Fibroblast of villous mesenchyme (primary cell): ENCODE measurements around the gene SENP8. TPM values are rescaled to one million over a fixed set of nuclear protein-coding genes. Genes with fewer than 3 reads are reported as not detected.
"Not testable (repeated sequence)": the region's sequence is repeated elsewhere in the genome, so short reads cannot be mapped to it uniquely, and the experiment has no call there.

Source experiments
- DNase-seq: peaks from one replicate; pipeline ENCODE4 v3.0.0-alpha.2; 2010; ENCODE audit warnings: low read depth
- H3K4me3 ChIP-seq: 2 replicates; pipeline ENCODE4 v1.5.1; 2011; ENCODE audit warnings: low read depth, mild to moderate bottlenecking, low read length
- total RNA-seq: library from RNA; depleted of rRNA; stranded (reverse); fragments of >200 nt; gene quantifications from 2 replicates; pipeline ENCODE4 v1.2.3, GENCODE V29; 2012
- TF ChIP-seq, protein P1 (sequence below): IDR thresholded peaks from 2 replicates; pipeline ENCODE4 v1.5.1; 2012; ENCODE audit warnings: low read depth, mild to moderate bottlenecking, low read length; ENCODE audit not compliant: insufficient read depth

Gene SENP8
- total RNA-seq, 1 donor = 2.6 TPM

DNA sequence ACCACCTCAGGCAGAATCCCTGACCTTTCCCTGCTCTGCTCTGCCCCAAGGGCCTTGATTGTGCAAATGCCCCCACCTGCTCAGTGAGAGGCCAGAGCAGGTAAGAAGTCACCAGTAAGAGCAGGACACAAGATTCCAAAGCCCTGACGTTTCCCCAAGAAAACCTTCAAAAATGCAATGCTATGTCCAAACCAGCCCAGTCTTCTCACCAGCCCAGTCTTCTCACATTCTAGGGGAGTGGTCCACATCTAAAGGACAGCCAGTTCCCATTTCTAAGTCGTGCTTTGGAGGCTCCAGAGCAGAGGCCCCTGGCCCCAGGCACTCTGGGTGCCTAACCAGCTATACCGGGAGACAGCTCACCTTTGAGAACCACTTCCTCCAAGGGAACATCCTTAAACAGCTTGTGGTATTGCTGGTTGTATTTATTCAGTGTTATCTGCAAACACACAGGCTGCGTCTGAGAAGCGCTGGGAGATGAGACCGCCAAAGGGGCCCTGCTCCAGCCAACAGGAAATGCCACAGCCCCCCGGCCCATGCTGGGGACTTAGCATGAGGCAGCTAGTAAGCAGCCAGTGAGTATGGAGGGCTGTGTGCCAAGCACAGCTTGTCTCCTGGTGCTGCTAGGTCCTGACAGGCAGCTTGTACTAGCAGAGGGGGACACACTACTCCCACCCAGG, 50.1 kb downstream of the SENP8 start:
- H3K4me3 ChIP-seq = no peak overlapping the region
- TF ChIP-seq, protein P1, sequence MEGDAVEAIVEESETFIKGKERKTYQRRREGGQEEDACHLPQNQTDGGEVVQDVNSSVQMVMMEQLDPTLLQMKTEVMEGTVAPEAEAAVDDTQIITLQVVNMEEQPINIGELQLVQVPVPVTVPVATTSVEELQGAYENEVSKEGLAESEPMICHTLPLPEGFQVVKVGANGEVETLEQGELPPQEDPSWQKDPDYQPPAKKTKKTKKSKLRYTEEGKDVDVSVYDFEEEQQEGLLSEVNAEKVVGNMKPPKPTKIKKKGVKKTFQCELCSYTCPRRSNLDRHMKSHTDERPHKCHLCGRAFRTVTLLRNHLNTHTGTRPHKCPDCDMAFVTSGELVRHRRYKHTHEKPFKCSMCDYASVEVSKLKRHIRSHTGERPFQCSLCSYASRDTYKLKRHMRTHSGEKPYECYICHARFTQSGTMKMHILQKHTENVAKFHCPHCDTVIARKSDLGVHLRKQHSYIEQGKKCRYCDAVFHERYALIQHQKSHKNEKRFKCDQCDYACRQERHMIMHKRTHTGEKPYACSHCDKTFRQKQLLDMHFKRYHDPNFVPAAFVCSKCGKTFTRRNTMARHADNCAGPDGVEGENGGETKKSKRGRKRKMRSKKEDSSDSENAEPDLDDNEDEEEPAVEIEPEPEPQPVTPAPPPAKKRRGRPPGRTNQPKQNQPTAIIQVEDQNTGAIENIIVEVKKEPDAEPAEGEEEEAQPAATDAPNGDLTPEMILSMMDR = no peak
- DNase-seq = peak; percentile 17

DNA sequence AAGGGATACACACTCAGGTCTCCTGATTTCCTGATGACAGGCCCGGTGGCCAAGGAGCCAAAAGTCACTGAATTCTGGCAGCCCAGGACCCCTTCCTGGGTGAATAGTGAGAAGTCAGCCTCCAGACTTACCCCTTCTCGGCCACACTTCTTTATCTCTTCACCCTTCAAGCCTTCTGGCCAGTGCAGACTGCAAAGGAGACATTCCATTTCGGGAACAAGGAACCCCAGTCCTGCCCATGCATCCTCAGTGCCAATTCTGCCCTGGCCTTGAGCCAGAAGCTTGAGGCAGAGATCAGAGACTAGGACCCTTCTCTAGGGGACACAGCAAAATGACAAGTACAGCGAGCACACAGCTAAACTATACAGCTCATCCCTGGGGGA, 50.6 kb downstream of the SENP8 start:
- DNase-seq = no peak
- TF ChIP-seq, protein P1 = no peak
- no peak overlapping the region for H3K4me3 ChIP-seq

DNA sequence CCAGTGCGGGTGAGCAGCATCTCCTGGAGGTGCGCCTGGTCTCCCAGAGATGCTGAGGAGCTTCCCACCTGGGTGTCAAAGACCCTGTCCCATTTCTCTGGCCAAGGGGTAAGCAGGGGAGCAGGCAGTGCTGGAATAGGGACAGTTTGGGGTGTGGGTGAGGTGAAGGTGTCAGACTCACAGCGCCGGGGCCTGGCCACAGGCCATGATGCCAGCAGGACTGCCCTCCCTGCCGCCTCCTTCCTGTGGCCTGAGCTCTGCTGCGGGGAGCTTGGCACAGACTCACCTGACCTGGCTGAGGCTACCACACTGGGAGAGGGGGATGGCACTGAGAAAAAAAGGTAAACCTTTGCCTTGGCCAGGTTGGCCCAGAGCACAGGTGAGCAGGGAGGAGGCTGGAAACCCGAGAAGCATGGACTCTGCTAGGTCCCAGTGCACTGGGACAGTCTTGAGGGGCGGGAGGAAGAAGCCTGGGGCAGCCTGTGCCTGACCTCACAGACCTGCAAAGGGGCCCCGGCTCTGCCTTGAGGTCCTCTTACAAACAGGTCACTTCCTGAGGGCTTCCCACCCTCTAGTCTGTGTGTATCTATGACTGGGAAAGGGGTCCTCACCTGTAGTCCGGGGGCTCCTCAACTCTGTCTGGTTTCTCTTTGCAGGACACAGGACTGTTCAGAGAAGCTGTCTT, 51.2 kb downstream of the SENP8 start:
- TF ChIP-seq, protein P1 = no peak
- H3K4me3 ChIP-seq = no peak overlapping the region
- no peak for DNase-seq

DNA sequence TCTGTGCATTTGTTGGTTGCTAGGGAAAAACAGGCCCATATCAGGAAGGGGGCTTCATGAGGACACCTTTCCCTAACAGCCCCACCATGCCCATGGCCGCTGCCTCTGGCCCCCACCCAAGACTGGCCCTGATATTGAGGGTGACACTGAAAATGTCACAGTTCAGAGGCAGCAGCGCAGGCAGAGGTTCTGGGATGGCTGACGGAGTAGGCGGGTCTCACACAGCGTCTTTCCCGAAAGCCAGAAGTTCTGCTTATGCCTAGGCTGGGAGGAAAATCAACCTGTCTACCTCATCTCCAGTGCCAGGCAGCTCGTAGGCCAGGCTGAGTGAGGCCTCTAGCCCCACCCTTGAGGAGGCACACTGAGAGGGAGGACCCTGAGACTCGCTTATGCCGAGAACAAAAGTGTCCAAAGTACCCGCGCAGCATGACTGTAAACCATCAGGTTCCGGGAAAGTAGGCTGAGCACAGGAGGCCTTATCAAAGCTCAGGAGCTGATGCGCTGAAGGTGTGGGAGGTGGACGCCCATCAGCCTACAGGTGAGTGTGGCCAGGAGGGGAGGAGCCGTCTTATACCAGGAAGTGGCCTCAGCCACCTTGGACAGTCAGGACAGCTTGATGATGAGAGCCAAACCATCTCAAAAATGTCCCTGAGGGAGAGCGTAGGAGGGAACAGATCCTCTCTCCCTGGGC, 51.9 kb downstream of the SENP8 start:
- TF ChIP-seq, protein P1 = no peak
- no peak for DNase-seq
- no peak overlapping the region for H3K4me3 ChIP-seq

DNA sequence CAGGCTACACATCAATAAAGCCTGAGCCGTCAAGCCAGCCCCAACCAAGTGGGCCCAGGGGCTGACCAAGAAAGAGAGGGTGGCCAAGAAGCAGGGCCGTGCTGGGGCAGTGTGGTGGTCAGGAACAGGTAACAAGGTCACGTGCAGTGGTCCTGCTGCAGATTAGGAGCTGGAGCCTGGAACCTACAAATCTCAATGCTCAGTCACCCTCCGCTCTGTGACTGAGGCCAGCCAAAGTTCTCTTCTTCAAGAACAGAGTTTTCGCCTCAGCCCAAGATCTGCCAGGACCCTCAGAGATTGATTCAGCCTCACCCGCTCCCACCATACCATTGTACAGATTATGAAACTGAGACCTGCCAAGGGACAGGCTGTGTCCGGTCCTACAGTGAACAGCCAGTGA, 52.5 kb downstream of the SENP8 start:
- no peak for DNase-seq
- no peak overlapping the region for H3K4me3 ChIP-seq
- TF ChIP-seq, protein P1 = no peak

DNA sequence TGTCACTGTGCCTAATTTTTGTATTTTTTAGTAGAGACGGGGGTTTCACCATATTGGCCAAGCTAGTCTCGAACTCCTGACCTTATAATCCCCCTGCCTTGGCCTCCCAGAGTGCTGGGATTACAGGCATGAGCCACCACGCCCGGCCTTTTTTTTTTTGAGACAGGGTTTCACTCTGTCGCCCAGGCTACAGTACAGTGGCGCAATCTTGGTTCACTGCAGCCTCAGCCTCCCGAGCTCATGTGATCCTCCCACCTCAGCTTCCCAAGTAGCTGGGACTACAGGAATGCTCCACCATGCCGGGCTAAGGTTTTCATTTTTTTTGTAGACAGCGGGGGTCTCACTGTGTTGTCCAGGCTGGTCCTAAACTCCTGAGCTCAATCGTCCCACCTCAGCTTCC, 53.8 kb downstream of the SENP8 start:
- DNase-seq = peak; percentile 45
- H3K4me3 ChIP-seq = not testable (repeated sequence)

DNA sequence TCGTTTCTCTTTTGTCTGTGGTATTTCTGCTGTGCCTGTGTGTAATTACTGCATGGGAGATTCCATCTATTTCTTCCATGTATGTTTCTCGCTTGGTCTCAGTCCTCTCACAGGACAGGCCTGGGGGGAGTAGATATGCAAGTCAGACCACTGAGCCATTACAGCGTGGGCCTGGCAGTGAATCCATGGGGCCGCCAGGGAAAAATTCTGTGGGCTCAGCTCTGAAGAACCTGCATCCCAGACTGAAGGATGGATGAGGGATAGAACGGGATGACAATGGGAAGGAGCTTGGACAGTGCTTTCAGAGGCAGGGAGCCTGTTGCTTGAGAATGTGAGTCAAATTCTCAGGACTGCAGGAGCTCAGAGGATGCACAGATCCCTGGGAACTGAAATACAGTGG, 54.6 kb downstream of the SENP8 start:
- no peak for DNase-seq
- TF ChIP-seq, protein P1 = no peak
- no peak overlapping the region for H3K4me3 ChIP-seq
